HG03060 (cell line): ENCODE data around the gene ACCS.

Experiments
- ATAC-seq: cut with Tn5 transposase; IDR thresholded peaks from one replicate; pipeline ENCODE4 v1.9.1; 2021; ENCODE audit warnings: low read depth, moderate number of reproducible peaks; ENCODE audit not compliant: unreplicated experiment

ACCS gene

DNA sequence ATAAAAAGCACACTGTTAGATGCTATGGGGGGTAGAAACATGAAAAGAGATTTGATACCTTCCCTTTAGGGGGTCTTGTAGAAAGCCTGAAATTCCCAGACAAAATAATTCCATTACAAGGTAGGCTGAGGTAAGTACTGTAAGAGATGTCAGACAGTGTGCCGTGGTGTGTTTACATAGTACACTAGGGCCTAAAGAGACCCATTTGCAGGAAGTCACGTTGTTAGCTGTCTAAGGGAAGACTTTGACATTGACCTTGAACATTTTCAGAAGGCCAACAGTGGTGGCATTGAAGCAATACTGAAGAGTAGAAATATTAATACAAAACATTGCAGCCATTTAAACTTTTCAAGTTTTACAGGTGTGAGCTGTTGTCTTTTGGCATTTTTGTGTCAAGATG lies 60.2 kb downstream of the ACCS start:
- no peak for ATAC-seq

- ATAC-seq: no peak
Measured at GRCh38 chr11:44127130-44127529, 61.1 kb downstream of the ACCS start.

- ATAC-seq: no peak
Measured at GRCh38 chr11:44128729-44129128, 62.7 kb downstream of the ACCS start.

GRCh38 chr11:44130751-44131150 lies 64.7 kb downstream of the ACCS start:
- no peak for ATAC-seq

- ATAC-seq: no peak
Measured at GRCh38 chr11:44133335-44133946, 67.4 kb downstream of the ACCS start.
